Right atrium auricular region (tissue), 2 donors: ENCODE data around the gene E4F1. TPM values are rescaled to one million over a fixed set of nuclear protein-coding genes. Genes with fewer than 3 reads are reported as not detected.

ENCODE experiments used
- DNase-seq: peaks from one replicate; pipeline ENCODE4 v3.0.0-alpha.2; 2019; ENCODE audit warnings: low spot score
- H3K27ac ChIP-seq, 2 donors: fragments of 200-600 bp; sonication (generic); 1 replicate in 1 of 2; 2 replicates in 1 of 2; pipeline ENCODE4 v1.5.1; 2016 to 2019
- H3K27me3 ChIP-seq, 2 donors: fragments of 200-600 bp; sonication (generic); one replicate each; pipeline versions ENCODE4 v1.5.1 to v1.6.0; 2017 to 2019
- H3K36me3 ChIP-seq: fragments of 200-600 bp; sonication (generic); one replicate; pipeline ENCODE4 v1.5.1; 2016
- H3K4me1 ChIP-seq, 2 donors: fragments of 200-600 bp; sonication (generic); one replicate each; pipeline versions ENCODE4 v1.5.1 to v1.6.0; 2017 to 2019
- H3K4me3 ChIP-seq, 2 donors: fragments of 200-600 bp; sonication (generic); 1 replicate in 1 of 2; 2 replicates in 1 of 2; pipeline ENCODE4 v1.5.1; 2017 to 2019; ENCODE audit warnings: mild to moderate bottlenecking in 1 of 2, moderate library complexity in 1 of 2
- H3K9me3 ChIP-seq, 2 donors: fragments of 200-600 bp; sonication (generic); one replicate each; pipeline ENCODE4 v1.5.1; 2019
- CTCF ChIP-seq, 2 donors: fragments of 200-600 bp; sonication (generic); IDR thresholded peaks; one replicate each; pipeline ENCODE4 v1.5.1; 2019; ENCODE audit warnings: antibody characterized with exemption in 2 of 2
- microRNA counts, 2 donors: library from miRNA; unstranded; fragments of <30 nt; microRNA quantifications; one replicate each; lab custom pipeline; 2016 to 2017
- microRNA-seq, 2 donors: library from miRNA; unstranded; fragments of <30 nt; microRNA quantifications; one replicate each; pipeline ENCODE4, GENCODE V29; 2016 to 2017; ENCODE audit warnings: borderline number of aligned reads in 2 of 2, borderline replicate concordance in 1 of 2
- total RNA-seq, 2 donors: library from RNA; depleted of rRNA; stranded (reverse); fragments of >200 nt; gene quantifications; one replicate each; pipeline ENCODE4 v1.1.0, GENCODE V29; 2016

The E4F1 gene
- total RNA-seq, 2 donors from 2014 or later, result 10.0 to 16.7 TPM

DNA sequence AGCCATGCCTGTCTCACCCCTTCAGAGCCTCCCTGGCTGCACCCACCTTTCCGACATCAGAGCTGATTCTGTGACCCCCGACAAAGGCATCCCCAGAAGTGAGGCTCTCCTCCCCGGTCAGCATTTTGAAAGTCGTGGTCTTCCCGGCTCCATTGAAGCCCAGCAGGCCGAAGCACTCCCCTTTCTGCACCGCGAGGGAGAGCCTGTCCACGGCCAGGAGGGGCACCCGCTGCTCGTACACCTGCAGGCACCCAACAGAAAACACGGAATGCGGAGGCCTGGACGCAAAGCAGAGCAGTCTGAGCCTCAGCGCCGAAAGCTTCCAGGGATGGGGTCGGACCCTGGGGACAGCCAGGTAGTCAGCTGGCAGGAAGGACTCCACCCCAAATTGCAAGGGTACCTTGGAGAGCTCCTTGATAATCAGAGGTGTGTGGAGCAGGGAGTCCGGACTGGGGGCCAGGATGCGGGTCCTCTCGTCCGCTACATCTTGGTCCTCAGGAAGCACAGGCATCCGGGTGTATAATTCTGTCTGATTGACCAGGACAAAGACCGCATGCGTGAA, 57.7 kb downstream of the E4F1 start:
- DNase-seq, result no peak
- H3K9me3 ChIP-seq, result no peaks in the 10 kb centered on the region
- no peaks in the 10 kb centered on the region for H3K4me1 ChIP-seq
- peaks cover 26% of the 10 kb centered on the region for H3K36me3 ChIP-seq
- TF ChIP-seq CTCF (IDR thresholded peaks at IDR 0.05), result no peak
- no peak overlapping the region for H3K4me3 ChIP-seq
- no peak overlapping the region for H3K27ac ChIP-seq
- no peaks in the 10 kb centered on the region for H3K27me3 ChIP-seq

DNA sequence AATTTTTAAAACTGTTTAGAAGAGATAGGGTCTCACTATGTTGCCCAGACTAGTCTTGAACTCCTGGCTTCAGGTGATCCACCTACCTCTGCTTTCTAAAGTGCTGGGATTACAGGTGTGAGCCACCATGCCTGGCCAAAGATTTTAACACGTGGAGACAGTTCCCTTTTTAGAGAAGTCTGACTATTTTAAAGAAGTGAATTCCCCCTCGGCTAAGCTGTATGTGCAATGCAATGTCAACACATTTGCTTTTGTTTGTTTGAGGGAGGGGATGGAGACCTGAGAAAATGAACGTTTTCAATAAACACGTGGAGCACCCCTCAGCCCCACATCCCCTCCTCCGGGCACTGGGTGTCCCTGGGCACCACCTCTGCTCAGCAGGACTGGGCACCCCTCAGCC, 58.9 kb downstream of the E4F1 start:
- H3K9me3 ChIP-seq, result no peaks in the 10 kb centered on the region

GRCh38 chr16:2282866-2283555, 59.6 kb downstream of the E4F1 start:
- no peak overlapping the region for H3K27ac ChIP-seq
- H3K9me3 ChIP-seq, result no peaks in the 10 kb centered on the region
- H3K4me1 ChIP-seq, result no peaks in the 10 kb centered on the region
- TF ChIP-seq CTCF (IDR thresholded peaks at IDR 0.05), result no peak
- peaks cover 36% of the 10 kb centered on the region for H3K36me3 ChIP-seq
- DNase-seq, result no peak
- no peaks in the 10 kb centered on the region for H3K27me3 ChIP-seq
- no peak overlapping the region for H3K4me3 ChIP-seq

More for the DNA sequence above, 58.9 kb downstream of the E4F1 start:
- DNase-seq, result no peak
- H3K27me3 ChIP-seq, result no peaks in the 10 kb centered on the region
- peaks cover 33% of the 10 kb centered on the region for H3K36me3 ChIP-seq
- H3K27ac ChIP-seq, result no peak overlapping the region
- no peak overlapping the region for H3K4me3 ChIP-seq
- no peak for TF ChIP-seq CTCF (IDR thresholded peaks at IDR 0.05)
- H3K4me1 ChIP-seq, result no peaks in the 10 kb centered on the region

DNA sequence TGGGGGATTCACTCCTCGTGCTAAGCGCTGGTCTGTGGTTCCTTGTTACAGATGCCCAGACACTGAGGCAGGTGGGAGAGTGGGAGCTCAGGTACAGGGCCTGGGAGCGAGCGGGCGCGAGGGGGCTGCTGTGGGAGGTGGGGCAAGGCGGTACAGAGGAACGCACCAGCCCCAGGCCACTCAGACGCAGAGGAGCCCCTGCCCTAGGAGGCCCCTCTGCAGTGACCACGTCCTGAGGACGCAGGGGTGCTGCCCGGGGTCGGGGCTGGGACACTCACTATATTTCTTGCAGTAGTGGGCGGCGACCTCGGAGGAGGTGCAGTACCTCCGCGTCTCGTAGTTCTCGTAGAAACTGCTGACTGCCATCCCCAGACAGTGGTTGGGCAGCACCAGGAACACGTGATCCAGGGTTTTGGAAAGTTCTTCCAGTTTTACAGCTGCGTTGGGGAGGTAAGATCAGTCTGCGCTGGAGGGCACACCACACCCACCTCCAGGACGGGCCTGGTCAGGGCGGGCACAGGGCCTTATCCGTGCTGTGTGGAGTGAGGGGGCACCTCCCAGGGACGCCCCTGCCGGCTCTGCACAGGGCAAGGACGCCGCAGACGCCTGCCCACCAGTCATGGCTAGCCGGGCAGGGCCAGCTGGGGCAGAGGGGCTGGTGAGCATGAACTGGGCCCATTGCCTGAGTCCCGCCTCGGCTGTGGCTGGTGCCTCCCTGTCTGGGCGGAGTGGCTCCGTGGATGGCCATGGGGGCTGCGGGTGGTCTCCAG, 60.8 kb downstream of the E4F1 start:
- Histone ChIP-seq H3K27ac (no peak overlapping the region), H3K36me3 (peaks cover 40% of the 10 kb centered on the region), H3K9me3 (no peaks in the 10 kb centered on the region), H3K4me3 (no peak overlapping the region), H3K4me1 (no peaks in the 10 kb centered on the region), H3K27me3 (no peaks in the 10 kb centered on the region)
- no peak for DNase-seq
- TF ChIP-seq CTCF (IDR thresholded peaks at IDR 0.05), result no peak

- no peak for TF ChIP-seq CTCF (IDR thresholded peaks at IDR 0.05)
- H3K9me3 ChIP-seq, result no peaks in the 10 kb centered on the region
- H3K4me3 ChIP-seq, result no peak overlapping the region
- H3K27ac ChIP-seq, result no peak overlapping the region
- peaks cover 41% of the 10 kb centered on the region for H3K36me3 ChIP-seq
- H3K27me3 ChIP-seq, result no peaks in the 10 kb centered on the region
- DNase-seq, result no peak
- no peaks in the 10 kb centered on the region for H3K4me1 ChIP-seq
Measured at GRCh38 chr16:2284797-2285576, 61.6 kb downstream of the E4F1 start.

MicroRNA genes within 50 kb of the gene (microRNA counts, 767-probe panel; counts per million panel counts)
- 0 to 31.0 counts per million in 2 donors for microRNA hsa-miR-940 (lab: Ali Mortazavi, UCI)

Small RNA genes lying within 50 kb of the gene (microRNA-seq; reads per million reads assigned to microRNA genes)
- 0 reads per million in 2 donors for gene MIR3677
- gene MIR4717, result 0 reads per million in 2 donors

Other genes with a start within 250 kb of the E4F1 start
- gene NOXO1, start 242.1 kb upstream of the E4F1 start, total RNA-seq, result under 1 TPM in 1 of 2 donors, not detected in 1; 0.30 TPM
- gene GFER, start 239.4 kb upstream of the E4F1 start, total RNA-seq, result 10 to 100 TPM; 11.9 to 12.6 TPM
- 1 to 10 TPM in 1 of 2 donors, under 1 TPM in 1; 0.52 to 2.1 TPM for gene SYNGR3, start 233.6 kb upstream of the E4F1 start, total RNA-seq
- 10 to 100 TPM; 11.4 to 19.9 TPM for gene ZNF598, start 213.8 kb upstream of the E4F1 start, total RNA-seq
- not detected for gene NPW, start 203.8 kb upstream of the E4F1 start, total RNA-seq
- gene NHERF2, start 196.7 kb upstream of the E4F1 start, total RNA-seq, result 100 to 1,000 TPM; 187 to 213 TPM
- 10 to 100 TPM; 10.3 to 17.7 TPM for gene NTHL1, start 175.8 kb upstream of the E4F1 start, total RNA-seq
- 10 to 100 TPM; 42.4 to 43.2 TPM for gene TSC2, start 175.6 kb upstream of the E4F1 start, total RNA-seq
- 100 to 1,000 TPM; 218 to 276 TPM for gene PKD1, start 87.7 kb upstream of the E4F1 start, total RNA-seq
- 1 to 10 TPM in 1 of 2 donors, under 1 TPM in 1; 0.31 to 1.4 TPM for gene RAB26, start 75.0 kb upstream of the E4F1 start, total RNA-seq
- gene TRAF7, start 67.8 kb upstream of the E4F1 start, total RNA-seq, result 10 to 100 TPM; 16.1 to 27.0 TPM
- gene CASKIN1, start 27.0 kb upstream of the E4F1 start, total RNA-seq, result 1 to 10 TPM; 3.5 to 4.3 TPM
- gene MLST8, start 18.1 kb upstream of the E4F1 start, total RNA-seq, result 10 to 100 TPM; 35.6 to 45.0 TPM
- 1 to 10 TPM; 1.2 to 1.6 TPM for gene BRICD5, start 12.7 kb upstream of the E4F1 start, total RNA-seq
- gene PGP, start 8.8 kb upstream of the E4F1 start, total RNA-seq, result 10 to 100 TPM; 15.5 to 17.7 TPM
- under 1 TPM in 1 of 2 donors, not detected in 1; 0.83 TPM for gene DNASE1L2, start 12.9 kb downstream of the E4F1 start, total RNA-seq
- 100 to 1,000 TPM in 1 of 2 donors, 10 to 100 TPM in 1; 71.8 to 108 TPM for gene ECI1, start 28.0 kb downstream of the E4F1 start, total RNA-seq
- 100 to 1,000 TPM in 1 of 2 donors, 10 to 100 TPM in 1; 93.6 to 124 TPM for gene RNPS1, start 44.5 kb downstream of the E4F1 start, total RNA-seq
- 10 to 100 TPM in 1 of 2 donors, 1 to 10 TPM in 1; 7.5 to 10.1 TPM for gene ABCA3, start 117.1 kb downstream of the E4F1 start, total RNA-seq
- gene CCNF, start 205.9 kb downstream of the E4F1 start, total RNA-seq, result 1 to 10 TPM; 1.4 to 1.7 TPM
- gene TEDC2, start 236.5 kb downstream of the E4F1 start, total RNA-seq, result 1 to 10 TPM in 1 of 2 donors, under 1 TPM in 1; 0.63 to 4.1 TPM
- gene NTN3, start 247.7 kb downstream of the E4F1 start, total RNA-seq, result under 1 TPM; 0.22 to 0.51 TPM